HG02623 (cell line): ENCODE data around the gene LOXL4.

Source experiments
- ATAC-seq: cut with Tn5 transposase; IDR thresholded peaks from one replicate; pipeline ENCODE4 v1.9.1; 2021; ENCODE audit warnings: moderate library complexity; ENCODE audit not compliant: unreplicated experiment

The LOXL4 gene

GRCh38 chr10:98201760-98202159 lies 66.2 kb downstream of the LOXL4 start:
- no peak for ATAC-seq
